A673 (cell line): ENCODE measurements around the gene STX17.

ENCODE experiments used
- CTCF ChIP-seq: fragments of 300-800, 200-600 bp; sonication (generic); conservative IDR thresholded peaks from 2 replicates; pipeline ENCODE4 v1.5.1; 2017; ENCODE audit warnings: low read depth, mild to moderate bottlenecking, antibody characterized with exemption, low read length, moderate library complexity, mixed read lengths
- EZH2 ChIP-seq: fragments of 200-600 bp; sonication (generic); IDR thresholded peaks from 2 replicates; pipeline ENCODE4 v1.6.1; 2017; ENCODE audit warnings: borderline replicate concordance, low read depth, mild to moderate bottlenecking, mixed read lengths, antibody characterized with exemption, low read length; ENCODE audit not compliant: poor library complexity, severe bottlenecking

GRCh38 chr9:100013573-100013972 is 107.1 kb downstream of the STX17 start:
- TF ChIP-seq CTCF = no peak
- TF ChIP-seq EZH2 = no peak
